ENCODE results near the gene MAML3. TPM values are rescaled to one million over a fixed set of nuclear protein-coding genes. Genes with fewer than 3 reads are reported as not detected.

Gene MAML3
- total and polyA plus RNA-seq, 4 experiments from 2014 or later, result 0.15 to 3.7 (median 1.7) TPM

DNA sequence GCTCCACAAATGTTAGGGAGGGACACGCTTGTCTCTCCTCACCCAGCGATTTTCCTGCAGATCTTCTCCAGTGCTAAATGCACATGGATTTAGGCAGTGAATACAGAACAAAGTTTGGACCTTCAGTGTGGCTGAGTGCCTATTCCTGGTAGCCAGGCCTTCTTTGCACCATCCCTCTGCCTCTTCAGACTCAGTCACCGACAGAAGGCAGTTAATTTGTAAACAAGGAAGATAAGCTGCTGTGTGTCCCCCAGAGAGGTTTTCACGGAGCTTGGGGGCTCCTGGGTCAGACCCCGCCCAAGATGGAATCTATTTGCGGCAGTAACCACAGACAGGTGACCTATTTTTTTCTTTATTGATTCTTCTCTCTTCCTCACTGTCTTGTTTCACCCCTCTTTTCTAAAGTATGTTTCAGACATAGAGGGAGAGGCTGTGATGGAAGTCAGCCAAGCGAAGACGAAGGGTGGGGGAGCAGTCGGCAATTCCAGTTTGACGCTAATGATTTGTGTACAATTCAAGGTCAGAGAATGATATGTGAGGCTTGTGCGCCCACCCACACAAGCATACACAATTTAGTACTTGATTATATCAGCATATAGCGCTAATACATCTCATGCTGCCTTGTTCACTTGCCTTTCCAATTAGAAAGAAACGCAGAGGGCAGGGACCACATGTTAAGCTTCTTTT is 287.6 kb downstream of the MAML3 start:
- no peak overlapping the region for H3K4me3 ChIP-seq (ENCODE audit: low read length in 2 of 2)
- no peaks in the 10 kb centered on the region for H3K9me3 Mint-ChIP-seq

DNA sequence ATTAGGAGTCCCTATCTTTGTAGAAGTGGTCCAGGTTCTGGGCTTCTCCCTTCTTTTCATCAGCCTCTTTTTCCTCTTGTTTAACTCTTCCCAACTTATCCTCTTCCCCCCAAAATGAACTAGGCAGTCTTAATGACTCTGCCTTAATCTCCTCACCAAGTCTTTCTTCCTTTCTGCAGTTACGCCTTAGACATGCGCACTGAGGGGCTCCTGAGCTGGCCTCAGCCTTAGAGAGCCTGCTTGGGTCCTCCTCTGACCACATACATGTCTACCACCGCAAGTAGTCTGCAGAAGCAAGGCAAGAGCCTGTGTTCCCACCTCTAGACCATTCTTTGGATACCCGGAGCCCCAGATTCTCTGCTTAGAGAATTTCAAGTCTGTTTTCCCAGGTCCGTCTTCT is 288.4 kb downstream of the MAML3 start:
- Mint-ChIP-seq H3K4me3 (no peak overlapping the region), H3K4me1 (peaks cover 0 to under 1% (median 0%) of the 10 kb centered on the region in 4 donors), H3K27ac (no peak overlapping the region), H3K36me3 (no peaks in the 10 kb centered on the region), H3K27me3 (peaks cover 0 to 3% of the 10 kb centered on the region in 2 donors), H3K9me3 (no peaks in the 10 kb centered on the region)
- ChIA-PET POLR2A (ENCODE audit: partially characterized antibody) (no interaction called here), CTCF (ENCODE audit: partially characterized antibody) (no interaction called here)
- intact Hi-C loops (cut with micrococcal nuclease), result no loop called here
- Histone ChIP-seq H3K9me3 (ENCODE audit: control insufficient read depth in 1 of 2, low read length in 2 of 2) (no peaks in the 10 kb centered on the region), H3K4me3 (ENCODE audit: low read length in 2 of 2) (no peak overlapping the region), H3K36me3 (ENCODE audit: insufficient read depth, low read length) (no peaks in the 10 kb centered on the region), H3K27ac (ENCODE audit: low read depth, low read length) (no peak overlapping the region), H3K27me3 (ENCODE audit: insufficient read depth, low read length) (no peaks in the 10 kb centered on the region), H3K4me1 (ENCODE audit: insufficient read depth, low read length) (no peaks in the 10 kb centered on the region)
- DNase-seq, result no peak

More for the DNA sequence above, 287.6 kb downstream of the MAML3 start:
- Mint-ChIP-seq H3K4me1 (no peaks in the 10 kb centered on the region), H3K27me3 (peaks cover 0 to 3% of the 10 kb centered on the region in 2 donors), H3K27ac (no peak overlapping the region), H3K36me3 (no peaks in the 10 kb centered on the region), H3K4me3 (no peak overlapping the region)
- intact Hi-C loops (cut with micrococcal nuclease), result no loop called here
- Histone ChIP-seq H3K9me3 (ENCODE audit: control insufficient read depth in 1 of 2, low read length in 2 of 2) (no peaks in the 10 kb centered on the region), H3K27me3 (ENCODE audit: insufficient read depth, low read length) (no peaks in the 10 kb centered on the region), H3K36me3 (ENCODE audit: insufficient read depth, low read length) (no peaks in the 10 kb centered on the region), H3K27ac (ENCODE audit: low read depth, low read length) (no peak overlapping the region), H3K4me1 (ENCODE audit: insufficient read depth, low read length) (no peaks in the 10 kb centered on the region)
- no peak for DNase-seq
- ChIA-PET CTCF (ENCODE audit: partially characterized antibody) (no interaction called here), POLR2A (ENCODE audit: partially characterized antibody) (no interaction called here)

DNA sequence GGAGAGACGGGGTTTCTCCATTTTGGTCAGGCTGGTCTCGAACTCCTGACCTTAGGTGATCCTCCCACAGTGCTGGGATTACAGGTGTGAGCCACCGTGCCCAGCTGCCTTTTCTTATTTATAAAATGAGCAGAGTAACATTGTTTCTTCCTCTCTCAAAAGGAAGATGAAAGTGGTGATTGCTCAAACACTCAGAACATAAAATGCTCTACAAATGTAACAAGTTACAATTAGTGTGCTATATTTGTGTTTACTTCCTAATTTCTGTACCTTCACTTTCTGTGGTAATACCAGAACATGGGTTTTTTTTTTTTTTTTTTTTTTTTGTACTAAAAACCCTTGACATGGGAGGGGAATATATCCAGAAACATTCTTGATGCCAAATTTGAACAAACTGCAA is 290.5 kb downstream of the MAML3 start:
- Mint-ChIP-seq H3K27me3 (peaks cover 0 to 3% of the 10 kb centered on the region in 2 donors), H3K9me3 (no peaks in the 10 kb centered on the region), H3K27ac (no peak overlapping the region), H3K36me3 (peaks cover 0 to 3% of the 10 kb centered on the region in 2 donors), H3K4me3 (no peak overlapping the region), H3K4me1 (peaks cover 0 to 4% (median 1%) of the 10 kb centered on the region in 4 donors)
- Histone ChIP-seq H3K9me3 (ENCODE audit: control insufficient read depth in 1 of 2, low read length in 2 of 2) (no peaks in the 10 kb centered on the region), H3K27ac (ENCODE audit: low read depth, low read length) (no peak overlapping the region), H3K4me3 (ENCODE audit: low read length in 2 of 2) (no peak overlapping the region), H3K36me3 (ENCODE audit: insufficient read depth, low read length) (no peaks in the 10 kb centered on the region), H3K4me1 (ENCODE audit: insufficient read depth, low read length) (no peaks in the 10 kb centered on the region), H3K27me3 (ENCODE audit: insufficient read depth, low read length) (no peaks in the 10 kb centered on the region)
- no peak for DNase-seq
- POLR2A ChIA-PET (ENCODE audit: partially characterized antibody), result no interaction called here
- intact Hi-C loops (cut with micrococcal nuclease), result no loop called here
- CTCF ChIA-PET (ENCODE audit: partially characterized antibody), result no interaction called here

DNA sequence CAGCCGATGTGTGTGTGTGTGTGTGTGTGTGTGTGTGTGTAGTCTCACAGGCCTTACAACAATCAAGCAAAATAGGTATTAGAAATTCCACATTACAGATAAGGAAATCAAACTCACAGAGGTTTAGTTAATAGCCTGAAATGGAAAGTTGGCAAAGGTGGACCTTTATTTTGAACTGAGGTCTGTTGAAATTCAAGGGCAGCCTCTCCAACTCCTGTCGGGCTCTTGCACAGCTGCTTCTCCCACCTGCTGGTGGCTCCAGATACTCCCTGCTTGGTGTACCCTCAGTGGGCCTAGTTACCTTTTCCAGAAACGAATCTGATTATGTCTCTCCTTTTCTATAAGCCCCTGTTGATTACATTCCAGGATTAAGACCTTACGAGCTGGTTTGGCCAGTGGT is 292.5 kb downstream of the MAML3 start:
- no peaks in the 10 kb centered on the region for H3K4me1 ChIP-seq (ENCODE audit: insufficient read depth, low read length)
- Mint-ChIP-seq H3K4me1 (peaks cover 2 to 17% (median 10%) of the 10 kb centered on the region in 4 donors), H3K9me3 (no peaks in the 10 kb centered on the region), H3K27ac (peak overlapping the region in 1 of 7 donors; percentile 15), H3K27me3 (peaks cover 0 to 3% of the 10 kb centered on the region in 2 donors), H3K4me3 (no peak overlapping the region), H3K36me3 (peaks cover 0 to 3% of the 10 kb centered on the region in 2 donors)
- H3K4me3 ChIP-seq (ENCODE audit: low read length in 2 of 2), result no peak overlapping the region
- H3K27ac ChIP-seq (ENCODE audit: low read depth, low read length), result no peak overlapping the region
- no peaks in the 10 kb centered on the region for H3K27me3 ChIP-seq (ENCODE audit: insufficient read depth, low read length)
- H3K9me3 ChIP-seq (ENCODE audit: control insufficient read depth in 1 of 2, low read length in 2 of 2), result no peaks in the 10 kb centered on the region
- ChIA-PET CTCF (ENCODE audit: partially characterized antibody) (no interaction called here), POLR2A (ENCODE audit: partially characterized antibody) (no interaction called here)
- intact Hi-C loops (cut with micrococcal nuclease), result no loop called here
- DNase-seq, result no peak
- no peaks in the 10 kb centered on the region for H3K36me3 ChIP-seq (ENCODE audit: insufficient read depth, low read length)

- peaks cover 2 to 17% (median 10%) of the 10 kb centered on the region in 4 donors for H3K4me1 Mint-ChIP-seq
- DNase-seq, result no peak
- Histone ChIP-seq H3K36me3 (ENCODE audit: insufficient read depth, low read length) (no peaks in the 10 kb centered on the region), H3K9me3 (ENCODE audit: control insufficient read depth in 1 of 2, low read length in 2 of 2) (no peaks in the 10 kb centered on the region), H3K4me3 (ENCODE audit: low read length in 2 of 2) (no peak overlapping the region), H3K27ac (ENCODE audit: low read depth, low read length) (no peak overlapping the region), H3K27me3 (ENCODE audit: insufficient read depth, low read length) (no peaks in the 10 kb centered on the region), H3K4me1 (ENCODE audit: insufficient read depth, low read length) (no peaks in the 10 kb centered on the region)
- H3K9me3 Mint-ChIP-seq, result no peaks in the 10 kb centered on the region
- peaks cover 0 to 3% of the 10 kb centered on the region in 2 donors for H3K36me3 Mint-ChIP-seq
- H3K27me3 Mint-ChIP-seq, result peaks cover 0 to 3% of the 10 kb centered on the region in 2 donors
- H3K4me3 Mint-ChIP-seq, result no peak overlapping the region
- H3K27ac Mint-ChIP-seq, result no peak overlapping the region
- intact Hi-C loops (cut with micrococcal nuclease), result no loop called here
- CTCF ChIA-PET (ENCODE audit: partially characterized antibody), result no interaction called here
- POLR2A ChIA-PET (ENCODE audit: partially characterized antibody), result no interaction called here
These were observed 293.5 kb downstream of the MAML3 start for GRCh38 chr4:139860435-139861024.

DNA sequence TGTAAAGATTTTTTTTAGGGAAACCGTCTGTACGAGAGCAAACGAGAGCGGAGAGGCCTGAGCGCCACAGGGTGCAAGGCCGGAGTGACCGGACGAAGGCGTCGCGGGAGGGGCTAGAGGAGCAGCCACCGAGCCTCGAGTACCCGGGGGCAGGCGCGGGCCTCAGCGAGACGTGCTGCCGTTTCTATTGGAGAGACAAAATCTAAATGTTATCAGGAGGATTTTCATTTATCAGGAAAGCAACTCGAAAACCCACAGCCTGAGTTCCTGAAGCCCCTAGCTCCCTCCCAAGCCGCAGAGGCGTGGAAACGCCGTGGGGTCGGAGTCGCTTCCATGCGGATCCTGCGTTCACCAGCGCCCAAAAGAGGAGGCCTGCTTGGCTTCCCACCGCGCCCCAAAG is 294.1 kb downstream of the MAML3 start:
- ChIA-PET POLR2A (ENCODE audit: partially characterized antibody) (no interaction called here), CTCF (ENCODE audit: partially characterized antibody) (no interaction called here)
- intact Hi-C loops (cut with micrococcal nuclease), result no loop called here
- no peaks in the 10 kb centered on the region for H3K4me1 ChIP-seq (ENCODE audit: insufficient read depth, low read length)
- no peaks in the 10 kb centered on the region for H3K27me3 ChIP-seq (ENCODE audit: insufficient read depth, low read length)
- H3K36me3 ChIP-seq (ENCODE audit: insufficient read depth, low read length), result no peaks in the 10 kb centered on the region
- no peak for DNase-seq
- H3K4me3 Mint-ChIP-seq, result no peak overlapping the region
- no peaks in the 10 kb centered on the region for H3K9me3 ChIP-seq (ENCODE audit: control insufficient read depth in 1 of 2, low read length in 2 of 2)
- peaks cover 0 to 3% of the 10 kb centered on the region in 2 donors for H3K27me3 Mint-ChIP-seq
- H3K27ac ChIP-seq (ENCODE audit: low read depth, low read length), result no peak overlapping the region
- no peaks in the 10 kb centered on the region for H3K9me3 Mint-ChIP-seq
- no peak overlapping the region for H3K27ac Mint-ChIP-seq
- H3K4me3 ChIP-seq (ENCODE audit: low read length in 2 of 2), result no peak overlapping the region
- peaks cover 0 to 3% of the 10 kb centered on the region in 2 donors for H3K36me3 Mint-ChIP-seq
- H3K4me1 Mint-ChIP-seq, result peaks cover 2 to 17% (median 10%) of the 10 kb centered on the region in 4 donors

- H3K27me3 Mint-ChIP-seq, result peaks cover 0 to 3% of the 10 kb centered on the region in 2 donors
- Histone ChIP-seq H3K9me3 (ENCODE audit: control insufficient read depth in 1 of 2, low read length in 2 of 2) (no peaks in the 10 kb centered on the region), H3K4me3 (ENCODE audit: low read length in 2 of 2) (no peak overlapping the region), H3K27ac (ENCODE audit: low read depth, low read length) (no peak overlapping the region), H3K4me1 (ENCODE audit: insufficient read depth, low read length) (no peaks in the 10 kb centered on the region), H3K27me3 (ENCODE audit: insufficient read depth, low read length) (no peaks in the 10 kb centered on the region), H3K36me3 (ENCODE audit: insufficient read depth, low read length) (no peaks in the 10 kb centered on the region)
- ChIA-PET CTCF (ENCODE audit: partially characterized antibody) (interaction anchor here (0.6 kb wide), 1 partner anchor 51 kb away, joined by 3 read pairs; no protein-coding TSS in a partner anchor), POLR2A (ENCODE audit: partially characterized antibody) (no interaction called here)
- peaks cover 0 to 3% of the 10 kb centered on the region in 2 donors for H3K36me3 Mint-ChIP-seq
- no peak for DNase-seq
- no peak overlapping the region for H3K27ac Mint-ChIP-seq
- intact Hi-C loops (cut with micrococcal nuclease), result no loop called here
- no peak overlapping the region for H3K4me3 Mint-ChIP-seq
- H3K4me1 Mint-ChIP-seq, result peaks cover 2 to 17% (median 10%) of the 10 kb centered on the region in 4 donors
- no peaks in the 10 kb centered on the region for H3K9me3 Mint-ChIP-seq
These were observed 295.4 kb downstream of the MAML3 start for GRCh38 chr4:139858436-139859205.
